ACC112 (cell line): ENCODE measurements around the gene NR1D2.
"Not testable (repeated sequence)": the region's sequence is repeated elsewhere in the genome, so short reads cannot be mapped to it uniquely, and the experiment has no call there.

Experiments used
- H2AFZ ChIP-seq: fragments of 200-600 bp; sonication (generic); one replicate; pipeline ENCODE4 v1.6.0; 2017; ENCODE audit warnings: antibody characterized with exemption, low read length; ENCODE audit not compliant: unreplicated experiment
- H3K27ac ChIP-seq: fragments of 200-600 bp; sonication (generic); 2 replicates; pipeline ENCODE4 v1.5.1; 2014; ENCODE audit warnings: low read depth, mild to moderate bottlenecking, antibody characterized with exemption, low read length, moderate library complexity
- H3K27me3 ChIP-seq: fragments of 200-600 bp; sonication (generic); 2 replicates; pipeline ENCODE4 v1.6.1; 2014; ENCODE audit warnings: mild to moderate bottlenecking, antibody characterized with exemption, low read length, moderate library complexity, mixed read lengths; ENCODE audit not compliant: insufficient read depth
- H3K36me3 ChIP-seq: fragments of 200-600 bp; sonication (generic); 2 replicates; pipeline ENCODE4 v1.6.1; 2016; ENCODE audit warnings: mild to moderate bottlenecking, antibody characterized with exemption, low read length, moderate library complexity, mixed read lengths; ENCODE audit not compliant: insufficient read depth
- H3K4me1 ChIP-seq: fragments of 200-600 bp; sonication (generic); one replicate; pipeline ENCODE4 v1.6.1; 2016; ENCODE audit warnings: low read length, mixed read lengths; ENCODE audit not compliant: insufficient read depth, unreplicated experiment, control insufficient read depth
- H3K4me3 ChIP-seq: fragments of 200-600 bp; sonication (generic); 2 replicates; pipeline ENCODE4 v1.5.1; 2014; ENCODE audit warnings: mild to moderate bottlenecking, low read depth, low read length
- H3K79me2 ChIP-seq: fragments of 200-600 bp; sonication (generic); one replicate; pipeline ENCODE4 v1.6.0; 2016; ENCODE audit warnings: low read length; ENCODE audit not compliant: control insufficient read depth, unreplicated experiment, insufficient read depth

The NR1D2 gene

GRCh38 chr3:24025805-24026204 is 80.7 kb downstream of the NR1D2 start:
- no peaks in the 10 kb centered on the region for H3K36me3 ChIP-seq

DNA sequence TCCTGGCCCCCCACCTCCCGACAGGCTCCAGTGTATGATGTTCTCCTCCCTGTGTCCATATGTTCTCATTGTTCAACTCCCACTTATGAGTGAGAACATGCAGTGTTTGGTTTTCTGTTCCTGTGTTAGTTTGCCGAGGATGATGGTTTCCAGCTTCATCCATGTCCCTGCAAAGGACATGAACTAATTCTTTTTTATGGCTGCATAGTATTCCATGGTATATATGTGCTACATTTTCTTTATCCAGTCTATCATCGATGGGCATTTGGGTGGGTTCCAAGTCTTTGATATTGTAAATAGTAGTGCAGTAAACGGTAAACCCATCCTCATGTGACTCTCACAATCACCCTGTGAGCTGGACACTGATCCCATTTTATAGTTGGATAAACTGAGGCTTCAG is 81.6 kb downstream of the NR1D2 start:
- H3K4me1 ChIP-seq, H3K36me3 ChIP-seq, H3K79me2 ChIP-seq, H2AFZ ChIP-seq, H3K4me3 ChIP-seq, H3K27ac ChIP-seq: not testable (repeated sequence)
- H3K27me3 ChIP-seq, result peaks cover 13% of the 10 kb centered on the region; the same call in 1 of the 2 replicates

More at GRCh38 chr3:24025805-24026204, 80.7 kb downstream of the NR1D2 start:
- no peak overlapping the region for H2AFZ ChIP-seq
- H3K27me3 ChIP-seq, result peaks cover 9% of the 10 kb centered on the region; the same call in 1 of the 2 replicates
- H3K4me1 ChIP-seq, result no peaks in the 10 kb centered on the region
- H3K79me2 ChIP-seq, result no peaks in the 10 kb centered on the region
- H3K27ac ChIP-seq, result no peak overlapping the region
- no peak overlapping the region for H3K4me3 ChIP-seq

DNA sequence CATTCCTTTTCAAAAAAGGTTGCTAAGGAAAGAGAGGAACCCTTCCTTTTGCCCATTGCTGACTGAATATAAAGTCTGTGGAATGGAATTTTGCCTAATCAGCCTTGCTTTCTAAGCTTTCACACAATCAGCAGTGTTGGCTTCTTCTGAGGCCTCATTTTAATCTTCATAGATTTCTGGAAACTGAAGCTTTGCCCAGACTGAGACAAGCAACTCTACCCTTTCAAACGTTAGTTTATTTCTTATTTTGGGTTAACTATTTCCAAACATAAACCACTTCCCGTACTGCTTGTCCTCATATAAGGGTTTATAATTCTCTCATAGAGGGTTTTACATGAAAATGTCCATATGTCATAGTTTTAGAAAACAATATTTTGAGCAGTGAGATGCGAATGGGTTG is 82.9 kb downstream of the NR1D2 start:
- Histone ChIP-seq H3K36me3 (no peaks in the 10 kb centered on the region), H3K79me2 (no peaks in the 10 kb centered on the region), H3K4me1 (no peaks in the 10 kb centered on the region), H3K4me3 (no peak overlapping the region), H2AFZ (no peak overlapping the region), H3K27me3 (peaks cover 13% of the 10 kb centered on the region; the same call in 1 of the 2 replicates), H3K27ac (no peak overlapping the region)
